Esophagus squamous epithelium (tissue), 5 donors: Measurements from ENCODE around the gene ATP10B. TPM values are rescaled to one million over a fixed set of nuclear protein-coding genes. Genes with fewer than 3 reads are reported as not detected.

Experiments used
- DNase-seq: peaks from one replicate; lab custom pipeline; 2025; lab: John Stamatoyannopoulos, UW
- H3K27ac ChIP-seq, 4 donors: fragments of 200-600 bp; sonication (generic); one replicate each; pipeline ENCODE4 v1.5.1; 2016 to 2019; ENCODE audit warnings: mild to moderate bottlenecking in 1 of 4
- H3K27me3 ChIP-seq, 4 donors: fragments of 200-600 bp; sonication (generic); 1 replicate in 3 of 4; 2 replicates in 1 of 4; pipeline versions ENCODE4 v1.5.1 to v1.6.0; 2017 to 2021; ENCODE audit warnings: antibody characterized with exemption in 1 of 4
- H3K36me3 ChIP-seq, 3 donors: fragments of 200-600 bp; sonication (generic); one replicate each; pipeline ENCODE4 v1.5.1; 2016 to 2019
- H3K4me1 ChIP-seq, 3 donors: fragments of 200-600 bp; sonication (generic); one replicate each; pipeline ENCODE4 v1.5.1; 2017 to 2019
- H3K4me3 ChIP-seq, 4 donors: fragments of 200-600 bp; sonication (generic); 1 replicate in 3 of 4; 2 replicates in 1 of 4; pipeline ENCODE4 v1.5.1; 2016 to 2019; ENCODE audit warnings: mild to moderate bottlenecking in 2 of 4, moderate library complexity in 1 of 4
- H3K9me3 ChIP-seq, 3 donors: fragments of 200-600 bp; sonication (generic); one replicate each; pipeline ENCODE4 v1.5.1; 2016 to 2019
- CTCF ChIP-seq, 6 experiments: fragments of 450-650 bp in 4 of 6; fragments of 200-600 bp in 2 of 6; sonication (generic) in 2 of 6; IDR thresholded peaks; one replicate each; pipeline ENCODE4 v1.5.1; 2016 to 2019; ENCODE audit warnings: antibody characterized with exemption in 6 of 6, mild to moderate bottlenecking in 4 of 6, moderate library complexity in 4 of 6
- POLR2A ChIP-seq, 4 donors: fragments of 450-650 bp; IDR thresholded peaks; one replicate each; pipeline ENCODE4 v1.6.1; 2017; ENCODE audit warnings: antibody characterized with exemption in 4 of 4, mild to moderate bottlenecking in 4 of 4, moderate library complexity in 3 of 4
- WGBS, 2 donors: methylation state at CpG; one replicate each; pipeline ENCODE4 v1.1.5; 2018; 5-methylcytosine and 5-hydroxymethylcytosine counted together
- intact Hi-C: fragments of 100-400 bp; cut with DNase I; formaldehyde crosslinking; loops from one replicate; pipeline ENCODE4 v1.15.0; 2022
- total RNA-seq, 4 donors: library from RNA; depleted of rRNA; stranded (reverse); fragments of >200 nt; gene quantifications; one replicate each; pipeline ENCODE4 v1.1.0, GENCODE V29; 2016
- donor health status: DM: yes; HTN: yes; CAD: no.

ATP10B gene
- total RNA-seq, 4 donors from 2014 or later = 6.1 to 26.6 (median 14.4) TPM

GRCh38 chr5:160657068-160657507 is 194.9 kb downstream of the ATP10B start:
- no peak for DNase-seq
- Histone ChIP-seq H3K9me3 (no peaks in the 10 kb centered on the region), H3K4me1 (no peaks in the 10 kb centered on the region), H3K36me3 (no peaks in the 10 kb centered on the region), H3K27ac (no peak overlapping the region), H3K27me3 (no peaks in the 10 kb centered on the region), H3K4me3 (no peak overlapping the region)
- no peak for TF ChIP-seq POLR2A (IDR thresholded peaks at IDR 0.05)
- TF ChIP-seq CTCF (IDR thresholded peaks at IDR 0.05) = no peak
- intact Hi-C loops = no loop called here
- 47 to 48% methylated on average over 1 of the region's 1 CpG for WGBS, 2 donors

GRCh38 chr5:160655717-160656116 is 196.3 kb downstream of the ATP10B start:
- intact Hi-C loops = no loop called here
- WGBS, 2 donors = 89 to 93% methylated on average over 8 of the region's 8 CpGs
- Histone ChIP-seq H3K27me3 (no peaks in the 10 kb centered on the region), H3K9me3 (no peaks in the 10 kb centered on the region), H3K4me1 (no peaks in the 10 kb centered on the region), H3K4me3 (no peak overlapping the region), H3K27ac (no peak overlapping the region), H3K36me3 (no peaks in the 10 kb centered on the region)
- no peak for DNase-seq
- TF ChIP-seq CTCF (IDR thresholded peaks at IDR 0.05) (no peak), POLR2A (IDR thresholded peaks at IDR 0.05) (no peak)

- Histone ChIP-seq H3K27me3 (no peaks in the 10 kb centered on the region), H3K4me3 (no peak overlapping the region), H3K4me1 (no peaks in the 10 kb centered on the region), H3K27ac (no peak overlapping the region), H3K36me3 (no peaks in the 10 kb centered on the region), H3K9me3 (no peaks in the 10 kb centered on the region)
- TF ChIP-seq CTCF (IDR thresholded peaks at IDR 0.05) = no peak
- no peak for TF ChIP-seq POLR2A (IDR thresholded peaks at IDR 0.05)
- intact Hi-C loops = no loop called here
- 77 to 85% methylated on average over 9 of the region's 9 CpGs for WGBS, 2 donors
- no peak for DNase-seq
Measured at GRCh38 chr5:160651692-160652645, 200.0 kb downstream of the ATP10B start.

- TF ChIP-seq CTCF (IDR thresholded peaks at IDR 0.05) = peak in 2 of 6 experiments; percentile 36 to 51
- no peak for TF ChIP-seq POLR2A (IDR thresholded peaks at IDR 0.05)
- H3K27me3 ChIP-seq = no peaks in the 10 kb centered on the region
- H3K4me3 ChIP-seq = no peak overlapping the region
- no peak for DNase-seq
- H3K36me3 ChIP-seq = no peaks in the 10 kb centered on the region
- no peaks in the 10 kb centered on the region for H3K4me1 ChIP-seq
- no peaks in the 10 kb centered on the region for H3K9me3 ChIP-seq
- intact Hi-C loops = no loop called here
- no peak overlapping the region for H3K27ac ChIP-seq
Measured at GRCh38 chr5:160649304-160649703, 202.7 kb downstream of the ATP10B start.

GRCh38 chr5:160646033-160646432 is 206.0 kb downstream of the ATP10B start:
- intact Hi-C loops = no loop called here
- Histone ChIP-seq H3K27ac (no peak overlapping the region), H3K9me3 (no peaks in the 10 kb centered on the region), H3K4me1 (no peaks in the 10 kb centered on the region), H3K36me3 (no peaks in the 10 kb centered on the region), H3K4me3 (no peak overlapping the region), H3K27me3 (no peaks in the 10 kb centered on the region)
- TF ChIP-seq CTCF (IDR thresholded peaks at IDR 0.05) (no peak), POLR2A (IDR thresholded peaks at IDR 0.05) (no peak)
- DNase-seq = no peak
